Hematopoietic multipotent progenitor cell treated with erythropoietin and hydrocortisone succinate and interleukin-3 and kit ligand, for 8 days (in vitro differentiated cells): ENCODE measurements around the gene OR4D10.
"Not testable (repeated sequence)": the region's sequence is repeated elsewhere in the genome, so short reads cannot be mapped to it uniquely, and the experiment has no call there.

ENCODE experiments used
- DNase-seq: peaks from one replicate; pipeline ENCODE4 v3.0.0-alpha.2; 2015

Gene OR4D10

GRCh38 chr11:59473015-59473414 lies at the start of gene OR4D10:
OR4D10 (plus strand) TSS chr11:59473315; CDS start chr11:59477430, 4,115 bp downstream.
- no peak for DNase-seq

GRCh38 chr11:59423835-59424234 lies 49.3 kb upstream of the OR4D10 start:
- DNase-seq, result no peak

GRCh38 chr11:59425131-59425530 lies 48.0 kb upstream of the OR4D10 start:
- no peak for DNase-seq

- no peak for DNase-seq
Measured at GRCh38 chr11:59426361-59427067, 46.6 kb upstream of the OR4D10 start, which contains the start of gene OR5A2. OR5A2 (minus strand) TSS chr11:59426413; CDS start chr11:59422953, 3,460 bp downstream.

GRCh38 chr11:59427068-59427382 lies 46.1 kb upstream of the OR4D10 start:
- no peak for DNase-seq

- peak; percentile 72 for DNase-seq
Measured at GRCh38 chr11:59429924-59430516, 43.1 kb upstream of the OR4D10 start.

- DNase-seq, result no peak
Measured at GRCh38 chr11:59436169-59436568, 36.9 kb upstream of the OR4D10 start, which contains the start of gene OR5A1. OR5A1 (plus strand) TSS chr11:59436469; CDS start chr11:59443169, 6,700 bp downstream.

- no peak for DNase-seq
Measured at GRCh38 chr11:59437770-59438169, 35.3 kb upstream of the OR4D10 start.

- DNase-seq, result not testable (repeated sequence)
Measured at GRCh38 chr11:59445624-59446023, 27.5 kb upstream of the OR4D10 start.

GRCh38 chr11:59448484-59448883 lies 24.6 kb upstream of the OR4D10 start:
- no peak for DNase-seq

GRCh38 chr11:59456661-59457060 lies 16.5 kb upstream of the OR4D10 start, which contains the start of gene OR4D6:
OR4D6 (plus strand) TSS chr11:59456961; CDS start chr11:59456961, 0 bp downstream.
- DNase-seq, result no peak

GRCh38 chr11:59459916-59460315 lies 13.2 kb upstream of the OR4D10 start:
- no peak for DNase-seq

GRCh38 chr11:59463190-59463641 lies 9.9 kb upstream of the OR4D10 start:
- no peak for DNase-seq

GRCh38 chr11:59475176-59475575 lies 2.1 kb downstream of the OR4D10 start:
- DNase-seq, result no peak

GRCh38 chr11:59479906-59480305 lies 6.8 kb downstream of the OR4D10 start:
- no peak for DNase-seq

- no peak for DNase-seq
Measured at GRCh38 chr11:59480359-59480758, 7.2 kb downstream of the OR4D10 start.

- no peak for DNase-seq
Measured at GRCh38 chr11:59501931-59502330, 28.8 kb downstream of the OR4D10 start.

- DNase-seq, result no peak
Measured at GRCh38 chr11:59503276-59503675, 30.2 kb downstream of the OR4D10 start, which contains the start of gene OR4D11. OR4D11 (plus strand) TSS chr11:59503576; CDS start chr11:59503576, 0 bp downstream.

- peak; percentile 19 for DNase-seq
Measured at GRCh38 chr11:59510941-59511589, 38.0 kb downstream of the OR4D10 start, which contains the start of gene OR4D9. OR4D9 (plus strand) TSS chr11:59511539; CDS start chr11:59514913, 3,374 bp downstream.

- no peak for DNase-seq
Measured at GRCh38 chr11:59511675-59512074, 38.6 kb downstream of the OR4D10 start.

GRCh38 chr11:59520139-59520538 lies 47.0 kb downstream of the OR4D10 start:
- not testable (repeated sequence) for DNase-seq

GRCh38 chr11:59520741-59521140 lies 47.6 kb downstream of the OR4D10 start:
- no peak for DNase-seq

- no peak for DNase-seq
Measured at GRCh38 chr11:59523541-59523940, 50.4 kb downstream of the OR4D10 start.

- no peak for DNase-seq
Measured at GRCh38 chr11:59528711-59529110, 55.6 kb downstream of the OR4D10 start.
